ENCODE measurements around the gene WDR76.
A peak's percentile ranks its signal among the peaks of the same experiment; 100 is the strongest.
"Not testable (repeated sequence)": the region's sequence is repeated elsewhere in the genome, so short reads cannot be mapped to it uniquely, and the experiment has no call there.

WDR76 gene

DNA sequence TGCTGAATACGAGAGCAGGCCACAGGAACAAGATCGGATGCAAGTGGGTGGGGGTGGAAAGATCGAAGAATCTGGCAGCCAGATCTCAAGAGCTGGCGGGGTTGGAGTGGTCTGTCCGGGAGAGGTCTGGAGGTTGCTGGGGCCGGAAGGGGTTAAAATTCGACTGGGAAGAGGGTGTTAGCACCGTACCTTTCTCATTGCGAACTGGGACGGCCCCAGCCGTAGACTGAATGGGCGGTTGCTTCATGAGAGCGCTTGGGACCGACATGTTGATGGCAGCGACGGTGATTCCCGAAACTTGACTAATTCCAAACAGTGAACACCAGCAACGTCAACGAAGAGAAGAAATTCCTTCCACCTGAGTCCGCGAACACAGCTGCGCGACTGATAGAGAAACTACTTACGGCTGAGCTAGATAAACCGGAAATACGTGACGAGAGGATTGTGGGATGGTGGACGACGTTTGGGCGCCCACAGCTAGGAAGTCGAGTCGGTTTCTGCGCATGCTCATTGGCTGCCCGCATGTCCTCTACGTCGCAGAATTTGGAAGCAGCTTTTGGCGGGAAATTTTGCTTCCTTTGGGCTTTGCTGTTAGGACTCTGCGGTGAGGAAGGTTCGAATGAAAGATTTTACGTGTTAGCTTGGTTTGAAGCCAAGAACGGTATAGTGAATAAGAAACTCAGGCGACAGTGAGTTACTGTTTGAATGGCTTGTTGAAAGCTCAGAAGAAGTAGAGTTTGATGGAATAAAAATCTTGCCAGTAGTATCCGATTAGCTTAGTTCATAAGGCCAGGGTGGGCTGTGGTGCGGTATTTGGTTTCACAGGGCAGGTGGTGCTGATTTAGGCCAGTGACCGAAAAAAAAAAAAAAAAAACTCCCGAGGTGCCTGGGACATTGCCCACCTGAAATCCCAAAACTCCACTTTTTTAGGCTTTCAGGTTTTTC lies 2.2 kb upstream of the WDR76 start, which contains the start of gene MFAP1:
TSS of gene MFAP1 (minus strand) at position 389 of the 945 bp plus-strand sequence. CDS start at position 268, 121 bp downstream.
- peak within 1 kb of the TSS; percentile 88 for H3K4me3 ChIP-seq (replicated peaks; ENCODE audit: low read depth, low read length)
- TF ChIP-seq, protein P1, sequence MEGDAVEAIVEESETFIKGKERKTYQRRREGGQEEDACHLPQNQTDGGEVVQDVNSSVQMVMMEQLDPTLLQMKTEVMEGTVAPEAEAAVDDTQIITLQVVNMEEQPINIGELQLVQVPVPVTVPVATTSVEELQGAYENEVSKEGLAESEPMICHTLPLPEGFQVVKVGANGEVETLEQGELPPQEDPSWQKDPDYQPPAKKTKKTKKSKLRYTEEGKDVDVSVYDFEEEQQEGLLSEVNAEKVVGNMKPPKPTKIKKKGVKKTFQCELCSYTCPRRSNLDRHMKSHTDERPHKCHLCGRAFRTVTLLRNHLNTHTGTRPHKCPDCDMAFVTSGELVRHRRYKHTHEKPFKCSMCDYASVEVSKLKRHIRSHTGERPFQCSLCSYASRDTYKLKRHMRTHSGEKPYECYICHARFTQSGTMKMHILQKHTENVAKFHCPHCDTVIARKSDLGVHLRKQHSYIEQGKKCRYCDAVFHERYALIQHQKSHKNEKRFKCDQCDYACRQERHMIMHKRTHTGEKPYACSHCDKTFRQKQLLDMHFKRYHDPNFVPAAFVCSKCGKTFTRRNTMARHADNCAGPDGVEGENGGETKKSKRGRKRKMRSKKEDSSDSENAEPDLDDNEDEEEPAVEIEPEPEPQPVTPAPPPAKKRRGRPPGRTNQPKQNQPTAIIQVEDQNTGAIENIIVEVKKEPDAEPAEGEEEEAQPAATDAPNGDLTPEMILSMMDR (IDR thresholded peaks at IDR 0.05; ENCODE audit: low read length, missing control alignments): no peak
- peak; percentile 99 for DNase-seq (ENCODE audit: low read depth)

DNA sequence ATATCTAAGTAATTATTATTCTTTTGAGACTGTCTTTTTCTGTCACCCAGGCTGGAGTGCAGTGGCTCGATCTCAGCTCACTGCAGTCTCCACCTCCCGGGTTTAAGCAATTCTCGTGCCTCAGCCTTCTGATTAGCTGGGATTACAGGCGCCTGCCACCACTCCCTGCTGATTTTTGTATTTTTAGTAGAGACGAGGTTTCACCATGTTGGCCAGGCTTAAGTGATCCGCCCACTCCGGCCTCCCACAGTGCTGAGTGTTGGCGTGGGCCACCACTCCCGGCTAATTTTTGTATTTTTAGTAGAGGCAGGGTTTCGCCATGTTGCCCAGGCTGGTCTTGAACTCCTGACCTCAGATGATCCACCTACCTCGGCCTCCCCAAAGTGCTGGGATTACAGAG lies 1.5 kb upstream of the WDR76 start:
- not testable (repeated sequence) for H3K4me3 ChIP-seq (replicated peaks; ENCODE audit: low read depth, low read length); DNase-seq (ENCODE audit: low read depth)

DNA sequence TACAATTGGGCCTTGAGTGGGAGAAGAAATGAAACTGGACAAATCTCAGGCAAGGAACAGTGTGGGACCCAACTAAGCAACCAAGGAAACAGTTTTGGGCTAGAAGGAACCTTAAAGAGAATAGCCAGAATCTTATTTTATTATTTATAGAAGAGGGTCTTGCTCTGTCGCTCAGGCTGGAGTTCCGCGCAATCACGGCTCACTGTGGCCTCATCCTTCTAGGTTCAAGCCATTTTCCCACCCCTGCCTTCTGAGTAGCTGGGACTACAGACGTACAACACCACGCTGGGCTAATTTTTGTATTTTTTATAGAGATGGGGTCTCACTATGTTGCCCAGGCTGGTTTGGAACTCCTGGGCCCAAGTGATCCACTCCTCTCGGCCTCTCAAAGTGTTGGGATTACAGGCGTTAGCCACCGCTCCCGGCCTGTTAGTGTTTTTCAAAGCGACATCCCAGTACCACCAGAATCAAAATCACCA lies 734 bp upstream of the WDR76 start:
- peak overlapping the region; percentile 69 for H3K4me3 ChIP-seq (replicated peaks; ENCODE audit: low read depth, low read length)
- TF ChIP-seq, protein P1 (IDR thresholded peaks at IDR 0.05; ENCODE audit: low read length, missing control alignments): no peak
- no peak for DNase-seq (ENCODE audit: low read depth)

DNA sequence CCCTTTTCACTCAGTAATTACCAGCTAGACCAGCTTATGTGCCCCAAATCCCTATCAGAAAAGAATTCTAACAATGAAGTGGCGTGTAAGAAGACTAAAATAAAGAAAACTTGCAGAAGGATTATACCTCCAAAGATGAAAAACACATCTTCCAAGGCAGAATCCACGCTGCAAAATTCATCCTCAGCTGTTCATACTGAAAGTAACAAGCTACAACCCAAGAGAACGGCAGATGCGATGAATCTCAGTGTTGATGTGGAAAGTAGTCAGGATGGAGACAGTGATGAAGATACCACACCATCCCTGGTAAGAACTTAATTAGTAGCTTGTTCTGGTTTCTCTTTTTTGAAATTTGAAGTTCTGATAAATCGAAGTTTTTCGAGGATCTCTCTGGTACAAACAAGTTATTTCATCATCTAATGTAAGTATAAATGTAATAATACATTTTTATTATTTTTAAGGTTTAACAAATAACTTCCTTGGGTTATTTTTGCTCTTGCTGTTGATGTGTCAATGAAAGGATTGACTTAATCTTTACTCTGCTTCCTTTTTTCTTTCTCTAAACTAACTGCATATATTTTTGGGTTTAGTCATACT lies 1.4 kb downstream of the WDR76 start:
- DNase-seq (ENCODE audit: low read depth): peak; percentile 10
- peak overlapping the region; percentile 69 for H3K4me3 ChIP-seq (replicated peaks; ENCODE audit: low read depth, low read length)
- TF ChIP-seq, protein P1 (IDR thresholded peaks at IDR 0.05; ENCODE audit: low read length, missing control alignments): no peak

DNA sequence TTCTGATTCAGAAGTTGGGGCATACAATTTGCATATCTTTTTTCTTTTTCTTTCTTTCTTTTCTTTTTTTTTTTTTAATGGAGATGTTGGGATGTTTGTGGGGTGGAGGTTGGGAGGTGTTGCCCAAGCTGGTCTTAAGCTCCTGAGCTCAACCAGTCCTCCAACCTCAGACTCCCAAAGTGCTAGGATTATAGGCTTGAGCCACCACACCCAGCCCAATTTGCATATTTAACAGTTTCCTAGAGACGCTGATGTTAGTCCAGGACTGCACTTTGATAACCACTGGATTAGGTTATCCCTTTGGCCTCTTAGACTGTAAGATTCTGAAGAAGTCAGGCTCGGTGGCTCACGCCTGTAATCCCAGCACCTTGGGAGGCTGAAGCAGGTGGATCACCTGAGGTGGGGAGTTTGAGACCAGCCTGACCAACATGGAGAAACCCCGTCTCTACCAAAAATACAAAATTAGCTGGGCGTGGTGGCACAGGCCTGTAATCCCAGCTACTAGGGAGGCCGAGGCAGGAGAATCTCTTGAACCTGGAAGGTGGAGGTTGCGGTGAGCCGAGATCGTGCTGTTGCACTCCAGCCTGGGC lies 3.2 kb downstream of the WDR76 start:
- not testable (repeated sequence) for H3K4me3 ChIP-seq (replicated peaks; ENCODE audit: low read depth, low read length); DNase-seq (ENCODE audit: low read depth)

DNA sequence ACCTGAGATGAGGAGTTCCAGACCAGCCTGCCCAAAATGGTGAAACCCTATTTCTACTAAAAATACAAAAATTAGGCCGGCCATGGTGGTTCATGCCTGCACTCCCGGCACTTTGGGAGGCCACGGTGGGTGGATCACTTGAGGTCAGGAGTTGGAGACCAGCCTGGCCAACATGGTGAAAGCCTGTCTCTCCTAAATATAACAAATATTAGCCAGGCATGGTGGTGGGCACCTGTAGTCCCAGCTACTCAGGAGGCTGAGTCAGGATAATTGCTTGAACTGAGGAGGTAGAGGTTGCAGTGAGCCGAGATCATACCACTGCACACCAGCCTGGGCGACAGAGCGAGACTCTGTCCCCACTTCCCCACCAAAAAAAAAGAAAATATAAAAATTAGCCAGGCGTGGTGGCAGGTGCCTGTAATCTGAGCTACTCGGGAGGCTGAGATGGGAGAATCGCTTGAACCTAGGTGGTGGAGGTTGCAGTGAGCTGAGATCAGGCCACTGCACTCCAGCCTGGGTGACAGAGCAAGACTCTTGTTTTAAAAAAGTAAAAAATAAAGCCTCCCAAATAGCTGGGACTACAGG lies 4.0 kb downstream of the WDR76 start:
- not testable (repeated sequence) for DNase-seq (ENCODE audit: low read depth); H3K4me3 ChIP-seq (replicated peaks; ENCODE audit: low read depth, low read length)

DNA sequence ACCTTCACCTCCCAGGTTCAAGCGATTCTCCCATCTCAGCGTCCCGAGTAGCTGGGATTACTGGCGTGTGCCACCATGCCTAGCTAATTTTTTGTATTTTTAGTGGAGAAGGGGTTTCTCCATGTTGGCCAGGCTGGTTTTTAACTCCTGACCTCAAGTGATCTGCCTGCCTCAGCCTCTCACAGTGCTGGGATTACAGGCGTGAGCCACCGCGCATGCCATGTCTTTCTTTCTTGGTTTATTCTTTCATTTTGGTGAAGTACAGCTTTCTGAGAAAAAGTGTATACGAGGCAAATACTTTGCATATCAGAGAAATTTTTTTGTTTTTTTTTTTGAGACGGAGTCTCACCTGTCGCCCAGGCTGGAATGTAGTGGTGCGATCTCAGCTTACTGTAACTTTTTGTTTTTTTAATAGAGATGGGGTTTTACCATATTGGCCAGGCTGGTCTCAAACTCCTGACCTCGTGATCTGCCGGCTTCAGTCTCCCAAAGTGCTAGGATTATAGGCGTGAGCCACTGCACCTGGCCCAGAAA lies 4.8 kb downstream of the WDR76 start:
- not testable (repeated sequence) for DNase-seq (ENCODE audit: low read depth); H3K4me3 ChIP-seq (replicated peaks; ENCODE audit: low read depth, low read length)

DNA sequence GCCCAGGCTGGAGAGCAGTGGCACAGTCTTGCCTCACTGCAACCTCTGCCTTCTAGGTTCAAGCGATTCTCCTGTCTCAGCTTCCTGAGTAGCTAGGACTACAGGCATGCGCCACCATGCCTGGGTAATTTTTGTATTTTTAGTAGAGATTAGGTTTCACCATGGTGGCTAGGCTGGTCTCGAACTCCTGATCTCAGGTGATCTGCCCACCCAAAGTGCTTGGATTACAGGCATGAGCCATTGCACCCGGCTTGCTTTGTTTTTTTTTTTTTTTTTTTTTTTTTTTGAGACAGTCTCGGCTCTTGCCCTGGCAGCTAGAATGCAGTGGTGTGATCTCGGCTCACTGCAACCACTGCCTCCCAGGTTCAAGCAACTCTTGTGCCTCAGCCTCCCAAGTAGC lies 5.7 kb downstream of the WDR76 start:
- not testable (repeated sequence) for H3K4me3 ChIP-seq (replicated peaks; ENCODE audit: low read depth, low read length); DNase-seq (ENCODE audit: low read depth)

DNA sequence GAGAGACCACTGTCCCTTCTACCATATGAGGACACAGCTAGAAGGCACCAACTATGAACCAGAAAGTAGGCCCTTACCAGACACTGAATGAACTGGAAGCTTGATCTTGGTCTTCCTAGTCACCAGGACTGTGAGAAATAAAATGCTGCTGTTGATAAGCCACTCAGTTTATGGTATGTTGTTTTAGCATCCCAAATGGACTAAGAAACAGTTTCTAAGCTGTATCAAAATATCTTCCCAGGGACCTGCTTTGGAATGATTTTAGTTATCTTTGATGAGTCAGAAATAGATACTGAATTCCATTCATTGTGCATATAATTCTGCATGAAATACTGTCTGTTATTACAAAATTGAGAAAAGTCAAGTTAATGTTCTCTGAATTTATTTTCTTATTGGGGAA lies 18.6 kb downstream of the WDR76 start:
- no peak overlapping the region for H3K4me3 ChIP-seq (replicated peaks; ENCODE audit: low read depth, low read length)
- TF ChIP-seq, protein P1 (IDR thresholded peaks at IDR 0.05; ENCODE audit: low read length, missing control alignments): no peak
- no peak for DNase-seq (ENCODE audit: low read depth)
